ENCODE results near the gene KAT7.

Gene KAT7

DNA sequence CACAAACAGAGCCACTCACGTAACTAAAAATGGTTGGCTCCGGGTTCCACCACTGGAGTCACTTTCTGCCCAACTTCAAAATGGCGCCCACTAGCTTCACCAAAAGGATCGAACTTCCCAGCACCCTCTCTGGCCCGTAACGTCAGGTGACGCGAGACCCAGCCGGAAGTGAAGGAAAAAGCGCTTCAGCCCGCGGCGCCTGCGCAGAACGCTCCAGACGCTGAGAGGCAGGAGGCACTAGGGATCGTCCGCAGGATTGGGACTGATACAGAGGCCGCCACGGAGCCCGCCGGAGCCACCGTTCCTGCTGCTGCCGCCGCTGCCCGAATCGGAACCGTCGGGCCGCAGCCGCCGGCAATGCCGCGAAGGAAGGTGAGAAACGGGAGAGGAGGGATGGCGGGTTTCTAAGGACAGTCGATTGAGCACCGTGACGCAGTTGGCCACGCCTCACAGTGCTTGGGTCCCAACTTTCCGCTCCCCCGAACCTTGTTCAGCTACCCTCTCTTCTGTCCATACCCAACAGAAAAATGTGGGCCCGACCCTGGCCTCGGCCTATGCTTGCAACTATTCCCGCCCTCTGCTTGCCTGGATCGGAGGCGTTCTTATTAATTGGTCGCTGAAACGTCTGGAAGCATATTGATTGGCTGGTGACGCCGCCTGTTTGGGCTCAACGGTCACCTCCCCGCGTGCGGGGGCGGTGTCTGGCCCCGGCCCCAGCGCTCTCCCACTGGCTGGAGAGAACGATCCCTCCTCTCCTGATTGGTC lies at the start of gene KAT7:
Gene KAT7 (plus strand): TSS at position 204 of the 765 bp plus-strand sequence. CDS start 154 bp downstream, at position 358.
- peak; percentile 99 for DNase-seq (ENCODE audit: low spot score)
- peak within 1 kb of the TSS; percentile 99 to 100 for H3K27ac ChIP-seq
- TF ChIP-seq, protein P1, sequence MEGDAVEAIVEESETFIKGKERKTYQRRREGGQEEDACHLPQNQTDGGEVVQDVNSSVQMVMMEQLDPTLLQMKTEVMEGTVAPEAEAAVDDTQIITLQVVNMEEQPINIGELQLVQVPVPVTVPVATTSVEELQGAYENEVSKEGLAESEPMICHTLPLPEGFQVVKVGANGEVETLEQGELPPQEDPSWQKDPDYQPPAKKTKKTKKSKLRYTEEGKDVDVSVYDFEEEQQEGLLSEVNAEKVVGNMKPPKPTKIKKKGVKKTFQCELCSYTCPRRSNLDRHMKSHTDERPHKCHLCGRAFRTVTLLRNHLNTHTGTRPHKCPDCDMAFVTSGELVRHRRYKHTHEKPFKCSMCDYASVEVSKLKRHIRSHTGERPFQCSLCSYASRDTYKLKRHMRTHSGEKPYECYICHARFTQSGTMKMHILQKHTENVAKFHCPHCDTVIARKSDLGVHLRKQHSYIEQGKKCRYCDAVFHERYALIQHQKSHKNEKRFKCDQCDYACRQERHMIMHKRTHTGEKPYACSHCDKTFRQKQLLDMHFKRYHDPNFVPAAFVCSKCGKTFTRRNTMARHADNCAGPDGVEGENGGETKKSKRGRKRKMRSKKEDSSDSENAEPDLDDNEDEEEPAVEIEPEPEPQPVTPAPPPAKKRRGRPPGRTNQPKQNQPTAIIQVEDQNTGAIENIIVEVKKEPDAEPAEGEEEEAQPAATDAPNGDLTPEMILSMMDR (IDR thresholded peaks at IDR 0.05): no peak
- H3K4me3 ChIP-seq: peak within 1 kb of the TSS; percentile 100

DNA sequence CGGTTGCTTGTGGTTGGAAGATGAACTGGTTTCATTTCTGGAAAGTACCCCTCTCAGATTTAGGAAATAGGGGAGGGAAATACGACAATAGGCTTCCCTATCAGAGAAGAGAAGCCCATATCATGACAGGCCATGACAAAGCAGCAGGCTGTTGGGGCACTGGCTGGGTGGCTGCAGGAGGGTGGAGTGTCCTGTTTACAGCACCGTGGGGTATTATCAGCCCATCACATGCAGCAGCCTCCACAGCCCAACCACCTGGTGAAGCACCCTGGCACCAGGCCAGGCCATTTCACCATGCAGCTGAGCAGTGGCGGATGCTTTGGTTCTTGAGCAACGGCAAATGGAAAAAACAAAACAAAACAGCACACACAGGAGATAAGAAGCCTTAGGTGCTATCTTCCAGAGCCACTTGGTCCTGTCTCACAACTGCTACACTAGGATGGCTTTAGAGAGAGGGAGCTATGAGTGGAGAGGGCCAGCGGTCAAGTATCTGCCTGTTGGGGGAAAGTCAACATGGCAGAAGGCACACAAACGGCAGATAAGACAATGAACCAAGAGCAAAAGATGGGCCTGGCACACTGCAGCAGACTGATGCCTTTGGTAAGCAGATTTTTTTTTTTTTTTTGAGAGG lies 48.7 kb upstream of the KAT7 start:
- H3K4me3 ChIP-seq: peak overlapping the region; percentile 12
- no peak for DNase-seq (ENCODE audit: low spot score)
- H3K27ac ChIP-seq: peak overlapping the region; percentile 88 to 89
- TF ChIP-seq, protein P1 (IDR thresholded peaks at IDR 0.05): no peak

DNA sequence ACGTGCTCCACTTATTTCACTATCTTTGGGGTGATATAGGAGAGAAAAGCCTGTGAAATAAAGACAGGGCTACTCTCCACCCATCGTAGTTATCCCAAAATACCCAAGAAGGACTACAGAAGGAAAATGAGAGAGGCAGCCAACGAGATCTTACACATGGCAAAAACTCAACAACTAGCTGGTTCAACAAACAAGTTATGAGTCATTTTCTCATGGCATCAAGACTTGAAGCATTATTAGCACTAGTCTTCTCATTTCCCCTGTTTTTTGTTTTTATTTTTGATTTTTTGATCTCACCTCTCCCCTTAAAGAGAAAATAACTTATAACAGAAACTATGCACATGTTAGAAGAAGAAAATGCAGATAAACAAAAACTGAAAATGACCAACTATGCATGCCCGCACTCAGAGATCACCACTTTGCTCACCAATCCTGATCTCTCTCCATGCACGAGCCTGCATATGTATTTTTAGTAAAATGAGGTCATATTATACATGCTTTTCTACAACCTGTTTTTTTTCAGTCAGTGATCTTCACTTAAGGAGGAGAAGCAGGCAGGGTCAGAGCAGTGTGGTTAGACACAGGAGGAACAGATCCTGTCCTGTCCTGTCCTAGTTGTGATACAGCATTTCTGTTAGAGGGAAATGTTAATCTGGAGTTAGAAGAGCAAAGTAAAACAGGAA lies 47.3 kb upstream of the KAT7 start:
- Histone ChIP-seq H3K4me3 (peak overlapping the region; percentile 35), H3K27ac (peak overlapping the region; percentile 88 to 89)
- TF ChIP-seq, protein P1 (IDR thresholded peaks at IDR 0.05): no peak
- DNase-seq (ENCODE audit: low spot score): no peak

DNA sequence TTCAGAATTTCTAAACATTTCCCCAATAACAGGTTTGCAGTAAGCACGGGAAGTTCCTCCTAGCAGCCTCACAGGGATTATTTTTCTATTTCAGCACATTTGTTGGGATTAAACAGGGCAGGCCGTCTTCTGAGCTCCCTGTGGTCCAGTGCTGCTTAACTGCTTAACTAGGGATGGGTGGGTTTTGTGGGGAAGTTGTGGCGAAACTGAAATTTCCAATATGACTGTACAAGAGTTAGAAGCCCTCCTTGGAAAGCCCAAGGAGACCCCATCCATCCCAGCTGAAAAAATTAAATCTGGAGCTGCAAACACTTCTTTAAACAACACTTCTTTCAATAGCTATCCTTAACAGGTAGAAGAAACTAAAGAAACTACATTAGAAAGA lies 46.8 kb upstream of the KAT7 start:
- TF ChIP-seq, protein P1 (IDR thresholded peaks at IDR 0.05): no peak
- DNase-seq (ENCODE audit: low spot score): no peak
- H3K27ac ChIP-seq: peak overlapping the region; percentile 88 to 89
- H3K4me3 ChIP-seq: peak overlapping the region; percentile 35

DNA sequence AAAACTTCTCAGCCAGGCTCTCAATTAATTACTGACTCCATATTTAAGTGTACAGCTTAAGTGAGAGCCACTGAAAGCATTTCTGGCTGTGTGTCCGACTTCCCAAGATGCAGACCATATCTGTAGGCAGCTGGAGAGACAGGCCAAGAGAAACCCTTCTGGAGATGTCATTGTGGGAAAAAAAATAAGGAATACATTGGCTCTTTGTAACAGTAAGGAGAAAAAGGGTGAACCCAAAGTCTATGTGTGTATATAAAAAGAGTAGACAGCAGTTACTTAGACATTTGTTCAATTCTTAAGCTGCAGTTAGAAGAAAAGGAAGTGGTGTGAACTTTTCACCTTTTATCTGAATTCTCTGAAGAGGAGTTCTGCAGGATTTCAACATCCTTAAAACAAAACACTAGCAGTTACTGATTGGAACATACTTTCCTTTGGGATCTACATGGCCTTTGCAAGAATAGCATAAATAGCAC lies 46.3 kb upstream of the KAT7 start:
- no peak for DNase-seq (ENCODE audit: low spot score)

DNA sequence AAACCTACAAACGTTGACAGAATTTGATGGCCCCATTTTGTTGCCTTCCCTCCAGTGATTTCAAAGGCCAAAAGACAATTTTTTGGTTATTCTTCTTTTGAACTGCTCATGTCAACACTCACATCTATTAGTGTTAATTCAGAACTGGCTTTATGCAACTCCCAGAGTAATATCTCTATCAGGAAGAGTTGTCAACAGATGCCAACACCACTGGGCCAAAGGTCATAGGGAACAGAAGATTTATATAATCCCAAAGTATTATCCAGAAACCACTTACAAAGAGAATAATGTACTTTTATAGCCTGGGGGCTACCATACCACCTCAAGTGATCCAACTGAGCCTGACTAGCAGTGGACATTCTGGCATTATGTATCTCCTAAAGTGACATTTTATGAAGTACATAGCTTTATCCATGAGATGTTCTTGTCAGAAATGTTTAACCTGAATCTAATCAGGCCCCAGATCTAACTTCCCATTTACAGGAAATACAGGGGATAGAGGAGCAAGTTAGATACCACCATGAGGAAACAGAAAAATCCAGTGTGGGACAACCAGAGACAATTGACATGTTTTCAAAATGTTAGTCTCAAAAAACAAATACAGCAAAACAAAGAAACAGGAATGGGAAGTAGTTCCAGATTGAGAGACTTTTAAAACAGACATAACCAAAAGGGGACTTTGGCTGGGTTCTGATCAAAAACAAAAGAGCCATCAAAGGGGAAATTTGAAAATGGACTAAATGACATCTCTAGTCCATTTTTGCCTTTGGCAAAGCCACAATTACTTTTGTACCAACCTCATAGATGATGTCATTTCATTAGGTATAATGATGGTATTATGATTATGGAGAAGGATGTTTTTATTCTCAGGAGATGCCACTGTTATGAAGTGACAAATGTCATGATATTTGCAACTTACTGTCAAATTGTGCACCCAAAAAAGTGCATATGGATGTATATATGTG lies 43.0 kb upstream of the KAT7 start:
- Histone ChIP-seq H3K4me3 (no peak overlapping the region), H3K27ac (no peak overlapping the region)
- DNase-seq (ENCODE audit: low spot score): no peak
- TF ChIP-seq, protein P1 (IDR thresholded peaks at IDR 0.05): no peak

More for the DNA sequence above, 46.3 kb upstream of the KAT7 start:
- TF ChIP-seq, protein P1 (IDR thresholded peaks at IDR 0.05): no peak
- Histone ChIP-seq H3K4me3 (no peak overlapping the region), H3K27ac (peak overlapping the region; percentile 88 to 89)

All from coronary artery (tissue), 2 donors.